HG02870 (cell line): ENCODE results near the gene BAHD1.
"Not testable (repeated sequence)": the region's sequence is repeated elsewhere in the genome, so short reads cannot be mapped to it uniquely, and the experiment has no call there.

Experiments
- ATAC-seq: cut with Tn5 transposase; IDR thresholded peaks from one replicate; pipeline ENCODE4 v1.9.1; 2021; ENCODE audit warnings: mild to moderate bottlenecking, moderate library complexity; ENCODE audit not compliant: unreplicated experiment

The BAHD1 gene

GRCh38 chr15:40443255-40443654 lies 2.5 kb downstream of the BAHD1 start:
- ATAC-seq, result no peak

GRCh38 chr15:40443846-40444245 lies 3.1 kb downstream of the BAHD1 start:
- no peak for ATAC-seq

- ATAC-seq, result no peak
These were observed 4.0 kb downstream of the BAHD1 start for GRCh38 chr15:40444736-40445135.

- no peak for ATAC-seq
These were observed 4.7 kb downstream of the BAHD1 start for GRCh38 chr15:40445421-40445922.

GRCh38 chr15:40446144-40446543 lies 5.4 kb downstream of the BAHD1 start:
- no peak for ATAC-seq

GRCh38 chr15:40448354-40448753 lies 7.6 kb downstream of the BAHD1 start:
- no peak for ATAC-seq

GRCh38 chr15:40449275-40449674 lies 8.5 kb downstream of the BAHD1 start:
- no peak for ATAC-seq

GRCh38 chr15:40450047-40450446 lies 9.3 kb downstream of the BAHD1 start:
- ATAC-seq, result no peak

- no peak for ATAC-seq
These were observed 10.9 kb downstream of the BAHD1 start for GRCh38 chr15:40451527-40452158.

- ATAC-seq, result no peak
These were observed 11.7 kb downstream of the BAHD1 start for GRCh38 chr15:40452296-40453090.

GRCh38 chr15:40453941-40454340 lies 13.2 kb downstream of the BAHD1 start:
- not testable (repeated sequence) for ATAC-seq

GRCh38 chr15:40454904-40455391 lies 14.2 kb downstream of the BAHD1 start:
- no peak for ATAC-seq

GRCh38 chr15:40456299-40456712 lies 15.6 kb downstream of the BAHD1 start:
- ATAC-seq, result no peak

- no peak for ATAC-seq
These were observed 16.0 kb downstream of the BAHD1 start for GRCh38 chr15:40456738-40457137.

- no peak for ATAC-seq
These were observed 18.0 kb downstream of the BAHD1 start for GRCh38 chr15:40458495-40459371.

GRCh38 chr15:40459391-40460015 lies 18.8 kb downstream of the BAHD1 start:
- no peak for ATAC-seq

GRCh38 chr15:40460404-40460803 lies 19.7 kb downstream of the BAHD1 start:
- ATAC-seq, result no peak

GRCh38 chr15:40461958-40462357 lies 21.2 kb downstream of the BAHD1 start:
- ATAC-seq, result no peak

GRCh38 chr15:40463279-40463678 lies 22.5 kb downstream of the BAHD1 start:
- no peak for ATAC-seq

GRCh38 chr15:40463886-40464545 lies 23.3 kb downstream of the BAHD1 start:
- ATAC-seq, result no peak
